Measurements from ENCODE around the gene LRP6. TPM values are rescaled to one million over a fixed set of nuclear protein-coding genes. Genes with fewer than 3 reads are reported as not detected.

Gene LRP6
- total RNA-seq, 1 experiment from 2014 or later, result 72.8 TPM

DNA sequence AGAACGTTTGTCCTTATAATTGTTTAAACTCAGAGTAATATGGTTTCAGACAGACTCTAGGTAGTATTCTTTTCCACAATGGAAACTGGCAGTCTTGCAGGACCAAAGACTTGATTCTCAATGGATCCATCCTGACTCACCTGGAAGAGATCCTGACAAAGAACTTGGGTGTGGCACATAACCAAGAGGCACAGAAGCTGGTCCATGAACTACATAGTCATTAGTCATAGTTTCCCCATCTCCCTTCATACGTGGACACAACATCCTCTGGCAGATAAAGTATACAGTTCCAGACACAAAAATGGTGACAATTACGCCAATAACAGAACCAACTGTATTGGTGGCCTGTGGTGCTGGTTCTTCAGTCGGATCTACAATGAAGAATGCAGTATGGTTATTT is 140.3 kb downstream of the LRP6 start:
- H3K4me3 Mint-ChIP-seq, result no peak overlapping the region
- H3K4me1 Mint-ChIP-seq, result no peaks in the 10 kb centered on the region
- ATAC-seq, result no peak
- H3K36me3 Mint-ChIP-seq, result peaks cover 57% of the 10 kb centered on the region
- TF ChIP-seq ZNF263 (CRISPR knock-in tag; IDR thresholded peaks at IDR 0.05; ENCODE audit: low read depth), result no peak
- TF ChIP-seq, protein P1, sequence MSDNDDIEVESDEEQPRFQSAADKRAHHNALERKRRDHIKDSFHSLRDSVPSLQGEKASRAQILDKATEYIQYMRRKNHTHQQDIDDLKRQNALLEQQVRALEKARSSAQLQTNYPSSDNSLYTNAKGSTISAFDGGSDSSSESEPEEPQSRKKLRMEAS (CRISPR knock-in tag; IDR thresholded peaks at IDR 0.05), result no peak
- CTCF ChIA-PET, result no interaction called here
- H3K27ac Mint-ChIP-seq, result no peak overlapping the region
- DNase-seq (ENCODE audit: low spot score), result no peak
- no peaks in the 10 kb centered on the region for H3K9me3 Mint-ChIP-seq
- H3K27me3 Mint-ChIP-seq (ENCODE audit: low read depth), result no peaks in the 10 kb centered on the region
- POLR2A ChIA-PET, result no interaction called here

DNA sequence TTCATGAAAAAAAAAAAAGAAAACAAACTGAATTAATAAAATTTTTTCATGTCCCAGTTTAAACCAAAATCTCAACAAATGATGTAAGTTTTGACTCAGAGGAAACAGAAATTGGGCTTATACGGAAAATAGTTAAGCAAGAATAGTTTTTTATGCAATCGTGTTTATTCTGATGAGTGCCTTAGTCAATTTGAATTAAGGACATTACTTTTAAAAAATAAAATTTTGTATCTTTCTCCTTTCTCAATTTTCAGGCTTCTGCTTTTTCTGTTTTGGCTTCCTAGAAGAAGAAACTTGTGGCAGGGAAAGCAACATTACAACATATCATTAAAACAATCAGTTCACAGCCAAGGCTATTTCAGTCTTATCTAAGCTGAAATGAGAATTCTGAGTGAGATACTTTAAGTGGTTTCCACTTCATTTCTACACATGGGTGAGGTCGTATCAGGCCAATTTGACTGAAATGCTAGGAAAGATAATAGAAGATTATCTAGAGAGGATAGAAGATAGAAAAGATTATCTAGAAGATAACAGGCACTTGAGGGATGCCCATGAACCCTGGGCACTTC is 143.7 kb downstream of the LRP6 start:
- H3K4me3 Mint-ChIP-seq, result no peak overlapping the region
- H3K4me1 Mint-ChIP-seq, result no peaks in the 10 kb centered on the region
- DNase-seq (ENCODE audit: low spot score), result no peak

More for the DNA sequence above, 143.7 kb downstream of the LRP6 start:
- TF ChIP-seq ZNF219 (CRISPR knock-in tag; IDR thresholded peaks at IDR 0.05; ENCODE audit: borderline replicate concordance), result no peak
- TF ChIP-seq, protein P2, sequence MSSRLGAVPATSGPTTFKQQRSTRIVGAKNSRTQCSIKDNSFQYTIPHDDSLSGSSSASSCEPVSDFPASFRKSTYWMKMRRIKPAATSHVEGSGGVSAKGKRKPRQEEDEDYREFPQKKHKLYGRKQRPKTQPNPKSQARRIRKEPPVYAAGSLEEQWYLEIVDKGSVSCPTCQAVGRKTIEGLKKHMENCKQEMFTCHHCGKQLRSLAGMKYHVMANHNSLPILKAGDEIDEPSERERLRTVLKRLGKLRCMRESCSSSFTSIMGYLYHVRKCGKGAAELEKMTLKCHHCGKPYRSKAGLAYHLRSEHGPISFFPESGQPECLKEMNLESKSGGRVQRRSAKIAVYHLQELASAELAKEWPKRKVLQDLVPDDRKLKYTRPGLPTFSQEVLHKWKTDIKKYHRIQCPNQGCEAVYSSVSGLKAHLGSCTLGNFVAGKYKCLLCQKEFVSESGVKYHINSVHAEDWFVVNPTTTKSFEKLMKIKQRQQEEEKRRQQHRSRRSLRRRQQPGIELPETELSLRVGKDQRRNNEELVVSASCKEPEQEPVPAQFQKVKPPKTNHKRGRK (CRISPR knock-in tag; IDR thresholded peaks at IDR 0.05; ENCODE audit: borderline replicate concordance), result no peak
- TF ChIP-seq ATF1 (CRISPR knock-in tag; IDR thresholded peaks at IDR 0.05), result no peak
- TF ChIP-seq ESRRA (CRISPR knock-in tag; IDR thresholded peaks at IDR 0.05; ENCODE audit: borderline replicate concordance), result no peak
- TF ChIP-seq, protein P3, sequence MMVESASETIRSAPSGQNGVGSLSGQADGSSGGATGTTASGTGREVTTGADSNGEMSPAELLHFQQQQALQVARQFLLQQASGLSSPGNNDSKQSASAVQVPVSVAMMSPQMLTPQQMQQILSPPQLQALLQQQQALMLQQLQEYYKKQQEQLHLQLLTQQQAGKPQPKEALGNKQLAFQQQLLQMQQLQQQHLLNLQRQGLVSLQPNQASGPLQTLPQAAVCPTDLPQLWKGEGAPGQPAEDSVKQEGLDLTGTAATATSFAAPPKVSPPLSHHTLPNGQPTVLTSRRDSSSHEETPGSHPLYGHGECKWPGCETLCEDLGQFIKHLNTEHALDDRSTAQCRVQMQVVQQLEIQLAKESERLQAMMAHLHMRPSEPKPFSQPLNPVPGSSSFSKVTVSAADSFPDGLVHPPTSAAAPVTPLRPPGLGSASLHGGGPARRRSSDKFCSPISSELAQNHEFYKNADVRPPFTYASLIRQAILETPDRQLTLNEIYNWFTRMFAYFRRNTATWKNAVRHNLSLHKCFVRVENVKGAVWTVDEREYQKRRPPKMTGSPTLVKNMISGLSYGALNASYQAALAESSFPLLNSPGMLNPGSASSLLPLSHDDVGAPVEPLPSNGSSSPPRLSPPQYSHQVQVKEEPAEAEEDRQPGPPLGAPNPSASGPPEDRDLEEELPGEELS (CRISPR knock-in tag; IDR thresholded peaks at IDR 0.05), result no peak
- TF ChIP-seq, protein P4, sequence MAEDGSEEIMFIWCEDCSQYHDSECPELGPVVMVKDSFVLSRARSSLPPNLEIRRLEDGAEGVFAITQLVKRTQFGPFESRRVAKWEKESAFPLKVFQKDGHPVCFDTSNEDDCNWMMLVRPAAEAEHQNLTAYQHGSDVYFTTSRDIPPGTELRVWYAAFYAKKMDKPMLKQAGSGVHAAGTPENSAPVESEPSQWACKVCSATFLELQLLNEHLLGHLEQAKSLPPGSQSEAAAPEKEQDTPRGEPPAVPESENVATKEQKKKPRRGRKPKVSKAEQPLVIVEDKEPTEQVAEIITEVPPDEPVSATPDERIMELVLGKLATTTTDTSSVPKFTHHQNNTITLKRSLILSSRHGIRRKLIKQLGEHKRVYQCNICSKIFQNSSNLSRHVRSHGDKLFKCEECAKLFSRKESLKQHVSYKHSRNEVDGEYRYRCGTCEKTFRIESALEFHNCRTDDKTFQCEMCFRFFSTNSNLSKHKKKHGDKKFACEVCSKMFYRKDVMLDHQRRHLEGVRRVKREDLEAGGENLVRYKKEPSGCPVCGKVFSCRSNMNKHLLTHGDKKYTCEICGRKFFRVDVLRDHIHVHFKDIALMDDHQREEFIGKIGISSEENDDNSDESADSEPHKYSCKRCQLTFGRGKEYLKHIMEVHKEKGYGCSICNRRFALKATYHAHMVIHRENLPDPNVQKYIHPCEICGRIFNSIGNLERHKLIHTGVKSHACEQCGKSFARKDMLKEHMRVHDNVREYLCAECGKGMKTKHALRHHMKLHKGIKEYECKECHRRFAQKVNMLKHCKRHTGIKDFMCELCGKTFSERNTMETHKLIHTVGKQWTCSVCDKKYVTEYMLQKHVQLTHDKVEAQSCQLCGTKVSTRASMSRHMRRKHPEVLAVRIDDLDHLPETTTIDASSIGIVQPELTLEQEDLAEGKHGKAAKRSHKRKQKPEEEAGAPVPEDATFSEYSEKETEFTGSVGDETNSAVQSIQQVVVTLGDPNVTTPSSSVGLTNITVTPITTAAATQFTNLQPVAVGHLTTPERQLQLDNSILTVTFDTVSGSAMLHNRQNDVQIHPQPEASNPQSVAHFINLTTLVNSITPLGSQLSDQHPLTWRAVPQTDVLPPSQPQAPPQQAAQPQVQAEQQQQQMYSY (CRISPR knock-in tag; IDR thresholded peaks at IDR 0.05), result no peak
- TF ChIP-seq MXD4 (CRISPR knock-in tag; IDR thresholded peaks at IDR 0.05; ENCODE audit: borderline replicate concordance), result no peak
- TF ChIP-seq EMX1 (CRISPR knock-in tag; IDR thresholded peaks at IDR 0.05), result no peak
- no peak for TF ChIP-seq TEAD4 (CRISPR knock-in tag; IDR thresholded peaks at IDR 0.05)
- TF ChIP-seq, protein P5, sequence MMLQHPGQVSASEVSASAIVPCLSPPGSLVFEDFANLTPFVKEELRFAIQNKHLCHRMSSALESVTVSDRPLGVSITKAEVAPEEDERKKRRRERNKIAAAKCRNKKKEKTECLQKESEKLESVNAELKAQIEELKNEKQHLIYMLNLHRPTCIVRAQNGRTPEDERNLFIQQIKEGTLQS (CRISPR knock-in tag; conservative IDR thresholded peaks at IDR 0.05), result no peak
- no peak for TF ChIP-seq IRF2 (CRISPR knock-in tag; IDR thresholded peaks at IDR 0.05; ENCODE audit: borderline replicate concordance, low read depth)
- no peak for TF ChIP-seq ZNF138 (CRISPR knock-in tag; conservative IDR thresholded peaks at IDR 0.05)
- no peak for TF ChIP-seq JAZF1 (CRISPR knock-in tag; IDR thresholded peaks at IDR 0.05)
- TF ChIP-seq, protein P1 (CRISPR knock-in tag; IDR thresholded peaks at IDR 0.05), result no peak
- TF ChIP-seq, protein P6, sequence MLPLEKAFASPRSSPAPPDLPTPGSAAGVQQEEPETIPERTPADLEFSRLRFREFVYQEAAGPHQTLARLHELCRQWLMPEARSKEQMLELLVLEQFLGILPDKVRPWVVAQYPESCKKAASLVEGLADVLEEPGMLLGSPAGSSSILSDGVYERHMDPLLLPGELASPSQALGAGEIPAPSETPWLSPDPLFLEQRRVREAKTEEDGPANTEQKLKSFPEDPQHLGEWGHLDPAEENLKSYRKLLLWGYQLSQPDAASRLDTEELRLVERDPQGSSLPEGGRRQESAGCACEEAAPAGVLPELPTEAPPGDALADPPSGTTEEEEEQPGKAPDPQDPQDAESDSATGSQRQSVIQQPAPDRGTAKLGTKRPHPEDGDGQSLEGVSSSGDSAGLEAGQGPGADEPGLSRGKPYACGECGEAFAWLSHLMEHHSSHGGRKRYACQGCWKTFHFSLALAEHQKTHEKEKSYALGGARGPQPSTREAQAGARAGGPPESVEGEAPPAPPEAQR (CRISPR knock-in tag; IDR thresholded peaks at IDR 0.05), result no peak
- TF ChIP-seq, protein P7, sequence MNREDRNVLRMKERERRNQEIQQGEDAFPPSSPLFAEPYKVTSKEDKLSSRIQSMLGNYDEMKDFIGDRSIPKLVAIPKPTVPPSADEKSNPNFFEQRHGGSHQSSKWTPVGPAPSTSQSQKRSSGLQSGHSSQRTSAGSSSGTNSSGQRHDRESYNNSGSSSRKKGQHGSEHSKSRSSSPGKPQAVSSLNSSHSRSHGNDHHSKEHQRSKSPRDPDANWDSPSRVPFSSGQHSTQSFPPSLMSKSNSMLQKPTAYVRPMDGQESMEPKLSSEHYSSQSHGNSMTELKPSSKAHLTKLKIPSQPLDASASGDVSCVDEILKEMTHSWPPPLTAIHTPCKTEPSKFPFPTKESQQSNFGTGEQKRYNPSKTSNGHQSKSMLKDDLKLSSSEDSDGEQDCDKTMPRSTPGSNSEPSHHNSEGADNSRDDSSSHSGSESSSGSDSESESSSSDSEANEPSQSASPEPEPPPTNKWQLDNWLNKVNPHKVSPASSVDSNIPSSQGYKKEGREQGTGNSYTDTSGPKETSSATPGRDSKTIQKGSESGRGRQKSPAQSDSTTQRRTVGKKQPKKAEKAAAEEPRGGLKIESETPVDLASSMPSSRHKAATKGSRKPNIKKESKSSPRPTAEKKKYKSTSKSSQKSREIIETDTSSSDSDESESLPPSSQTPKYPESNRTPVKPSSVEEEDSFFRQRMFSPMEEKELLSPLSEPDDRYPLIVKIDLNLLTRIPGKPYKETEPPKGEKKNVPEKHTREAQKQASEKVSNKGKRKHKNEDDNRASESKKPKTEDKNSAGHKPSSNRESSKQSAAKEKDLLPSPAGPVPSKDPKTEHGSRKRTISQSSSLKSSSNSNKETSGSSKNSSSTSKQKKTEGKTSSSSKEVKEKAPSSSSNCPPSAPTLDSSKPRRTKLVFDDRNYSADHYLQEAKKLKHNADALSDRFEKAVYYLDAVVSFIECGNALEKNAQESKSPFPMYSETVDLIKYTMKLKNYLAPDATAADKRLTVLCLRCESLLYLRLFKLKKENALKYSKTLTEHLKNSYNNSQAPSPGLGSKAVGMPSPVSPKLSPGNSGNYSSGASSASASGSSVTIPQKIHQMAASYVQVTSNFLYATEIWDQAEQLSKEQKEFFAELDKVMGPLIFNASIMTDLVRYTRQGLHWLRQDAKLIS (CRISPR knock-in tag; IDR thresholded peaks at IDR 0.05; ENCODE audit: borderline replicate concordance), result no peak
- Mint-ChIP-seq H3K27me3 (ENCODE audit: low read depth) (no peaks in the 10 kb centered on the region), H3K9me3 (no peaks in the 10 kb centered on the region), H3K27ac (no peak overlapping the region), H3K36me3 (peaks cover 50% of the 10 kb centered on the region)
- POLR2A ChIA-PET, result no interaction called here
- ATAC-seq, result no peak
- CTCF ChIA-PET, result no interaction called here

Data from WTC11 (cell line).